ENCODE data around the gene TNFSF13.

The TNFSF13 gene

GRCh38 chr17:7610641-7611040 is 52.1 kb downstream of the TNFSF13 start:
- peaks cover 52% of the 10 kb centered on the region for H3K4me1 Mint-ChIP-seq (ENCODE audit: low read depth)
- H3K27me3 Mint-ChIP-seq: no peaks in the 10 kb centered on the region
- intact Hi-C loops (cut with micrococcal nuclease): no loop called here
- peaks cover 58% of the 10 kb centered on the region for H3K36me3 Mint-ChIP-seq (ENCODE audit: low read depth)
- H3K9me3 Mint-ChIP-seq: no peaks in the 10 kb centered on the region
- H3K4me3 Mint-ChIP-seq: no peak overlapping the region
- no peak overlapping the region for H3K27ac Mint-ChIP-seq
